ENCODE measurements around the gene CERK.

- TF ChIP-seq CTCF (IDR thresholded peaks at IDR 0.05 in 8 of 11, conservative IDR thresholded peaks at IDR 0.05 in 3 of 11) (no peak), POLR2AphosphoS5 (IDR thresholded peaks at IDR 0.05) (no peak), POLR2A (IDR thresholded peaks at IDR 0.05) (no peak)
These were observed 59.0 kb downstream of the CERK start for GRCh38 chr22:46678785-46679700.

Measured in spleen (tissue), 7 donors.